Tibial nerve (tissue), 4 donors: Measurements from ENCODE around the gene CFAP99.

Experiments
- EP300 ChIP-seq, 2 donors: sonication (generic); formaldehyde crosslinking; IDR thresholded peaks; one replicate each; pipeline ENCODE4 v1.6.1; 2017; ENCODE audit warnings: antibody characterized with exemption in 2 of 2, mild to moderate bottlenecking in 1 of 2
- TF ChIP-seq, protein P1 (sequence below), 5 experiments: fragments of 200-600 bp in 3 of 5; fragments of 450-650 bp in 2 of 5; sonication (generic) in 3 of 5; IDR thresholded peaks; one replicate each; pipeline ENCODE4 v1.5.1; 2016 to 2019; ENCODE audit warnings: antibody characterized with exemption in 5 of 5, mild to moderate bottlenecking in 3 of 5, moderate library complexity in 2 of 5

DNA sequence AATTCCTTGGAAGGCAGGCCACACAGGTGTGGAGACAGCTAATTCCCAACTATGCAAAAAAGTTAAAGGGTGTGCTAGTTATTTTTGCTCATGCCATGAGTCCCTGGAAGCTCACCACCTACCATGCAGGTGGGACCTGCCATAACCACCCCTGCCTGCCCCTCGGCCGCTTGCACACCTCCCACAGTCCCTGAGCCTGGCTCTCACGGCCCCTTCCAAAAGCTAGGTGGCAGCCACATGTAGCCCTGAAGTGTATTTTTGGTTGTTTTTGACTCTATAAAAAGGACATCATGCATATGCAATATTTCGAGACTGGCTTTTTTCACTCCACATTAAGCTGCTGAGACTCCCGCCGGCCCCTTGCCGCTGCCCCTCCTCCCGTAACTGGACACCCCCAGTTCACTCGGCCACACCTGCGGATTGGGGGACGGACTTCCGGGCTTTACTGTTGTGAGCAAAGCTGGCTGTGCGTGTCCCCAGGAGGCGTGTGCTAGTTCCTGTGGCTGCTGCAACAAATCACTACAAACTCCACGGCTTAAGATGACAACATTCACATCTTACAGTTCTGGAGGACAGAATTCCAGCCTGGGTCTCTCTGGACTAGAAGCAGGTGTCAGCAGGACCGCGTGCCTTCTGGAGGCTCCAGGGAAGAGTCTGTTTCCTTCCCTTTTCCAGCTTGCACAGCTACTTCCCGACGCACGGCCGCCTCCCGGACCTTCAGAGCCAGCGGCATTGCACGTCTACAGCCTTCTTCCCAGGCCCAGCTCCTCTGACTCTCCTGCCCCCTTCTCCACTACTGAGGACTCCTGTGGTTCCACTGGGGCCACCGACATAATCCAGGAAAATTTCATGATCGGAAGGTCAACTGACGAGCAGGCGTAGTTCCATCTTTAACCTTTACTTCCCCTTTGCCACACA lies 25.1 kb upstream of the CFAP99 start:
- no peak for TF ChIP-seq EP300 (IDR thresholded peaks at IDR 0.05)
- TF ChIP-seq, protein P1, sequence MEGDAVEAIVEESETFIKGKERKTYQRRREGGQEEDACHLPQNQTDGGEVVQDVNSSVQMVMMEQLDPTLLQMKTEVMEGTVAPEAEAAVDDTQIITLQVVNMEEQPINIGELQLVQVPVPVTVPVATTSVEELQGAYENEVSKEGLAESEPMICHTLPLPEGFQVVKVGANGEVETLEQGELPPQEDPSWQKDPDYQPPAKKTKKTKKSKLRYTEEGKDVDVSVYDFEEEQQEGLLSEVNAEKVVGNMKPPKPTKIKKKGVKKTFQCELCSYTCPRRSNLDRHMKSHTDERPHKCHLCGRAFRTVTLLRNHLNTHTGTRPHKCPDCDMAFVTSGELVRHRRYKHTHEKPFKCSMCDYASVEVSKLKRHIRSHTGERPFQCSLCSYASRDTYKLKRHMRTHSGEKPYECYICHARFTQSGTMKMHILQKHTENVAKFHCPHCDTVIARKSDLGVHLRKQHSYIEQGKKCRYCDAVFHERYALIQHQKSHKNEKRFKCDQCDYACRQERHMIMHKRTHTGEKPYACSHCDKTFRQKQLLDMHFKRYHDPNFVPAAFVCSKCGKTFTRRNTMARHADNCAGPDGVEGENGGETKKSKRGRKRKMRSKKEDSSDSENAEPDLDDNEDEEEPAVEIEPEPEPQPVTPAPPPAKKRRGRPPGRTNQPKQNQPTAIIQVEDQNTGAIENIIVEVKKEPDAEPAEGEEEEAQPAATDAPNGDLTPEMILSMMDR (IDR thresholded peaks at IDR 0.05): no peak
